Transverse colon (tissue), 4 donors: ENCODE data around the gene KCNJ6. TPM values are rescaled to one million over a fixed set of nuclear protein-coding genes. Genes with fewer than 3 reads are reported as not detected.

Experiments used
- DNase-seq: peaks from one replicate; pipeline ENCODE4 v3.0.0-alpha.2; 2019
- H3K27ac ChIP-seq, 4 donors: fragments of 200-600 bp; sonication (generic); 2 replicates each; pipeline ENCODE4 v1.5.1; 2016 to 2018; ENCODE audit warnings: inconsistent platforms in 4 of 4
- H3K27me3 ChIP-seq: fragments of 200-600 bp; sonication (generic); 2 replicates; pipeline ENCODE4 v1.5.1; 2017; ENCODE audit warnings: inconsistent platforms
- H3K36me3 ChIP-seq, 4 donors: fragments of 200-600 bp; sonication (generic); 2 replicates each; pipeline ENCODE4 v1.5.1; 2017 to 2019; ENCODE audit warnings: inconsistent platforms in 4 of 4
- H3K4me1 ChIP-seq, 4 donors: fragments of 200-600 bp; sonication (generic); 2 replicates each; pipeline ENCODE4 v1.5.1; 2017 to 2020; ENCODE audit warnings: inconsistent platforms in 4 of 4
- H3K4me3 ChIP-seq, 4 donors: fragments of 200-600 bp; sonication (generic); 1 replicate in 1 of 4; 2 replicates in 3 of 4; pipeline versions ENCODE4 v1.5.1 to v1.6.1; 2017 to 2019; ENCODE audit warnings: inconsistent platforms in 4 of 4
- H3K9me3 ChIP-seq, 2 donors: fragments of 200-600 bp; sonication (generic); 2 replicates each; pipeline ENCODE4 v1.5.1; 2017 to 2019; ENCODE audit warnings: inconsistent platforms in 2 of 2
- EP300 ChIP-seq: sonication (generic); formaldehyde crosslinking; IDR thresholded peaks from one replicate; pipeline ENCODE4 v1.6.1; 2017; ENCODE audit warnings: antibody characterized with exemption, low read depth
- POLR2A ChIP-seq: fragments of 450-650 bp; IDR thresholded peaks from one replicate; pipeline ENCODE4 v1.6.1; 2016; ENCODE audit warnings: antibody characterized with exemption, mild to moderate bottlenecking, moderate library complexity
- POLR2AphosphoS5 ChIP-seq, 3 donors: sonication (generic); formaldehyde crosslinking; IDR thresholded peaks; one replicate each; pipeline ENCODE4 v1.6.1; 2016; ENCODE audit warnings: antibody characterized with exemption in 3 of 3
- WGBS, 2 donors: methylation state at CpG; one replicate each; pipeline ENCODE4 v1.1.5; 2018; ENCODE audit warnings: low coverage in 1 of 2; 5-methylcytosine and 5-hydroxymethylcytosine counted together
- in situ Hi-C, 4 donors: fragments of 200-750 bp; cut with MboI; loops; one replicate each; pipeline versions ENCODE4 v1.15.0 to v1.15.1; 2017; ENCODE audit warnings: low sequenced_read_pairs in 3 of 4, low pct_ligation_motif_present in 1 of 4, low pct_unique_long_range_greater_than_20kb in 1 of 4
- intact Hi-C: fragments of 100-400 bp; cut with DNase I; formaldehyde crosslinking; loops from one replicate; pipeline ENCODE4 v1.15.1; 2023; ENCODE audit warnings: low total_unique reads
- total RNA-seq, 4 donors: library from RNA; depleted of rRNA; stranded (reverse); fragments of >200 nt; gene quantifications; one replicate each; pipeline ENCODE4 v1.1.0, GENCODE V29; 2016
- TF ChIP-seq, protein P1 (sequence below), 5 experiments: fragments of 200-600 bp in 3 of 5; fragments of 450-650 bp in 2 of 5; sonication (generic) in 3 of 5; IDR thresholded peaks; 1 replicate in 2 of 5; 2 replicates in 3 of 5; pipeline ENCODE4 v1.5.1; 2016 to 2017; ENCODE audit warnings: antibody characterized with exemption in 5 of 5, inconsistent platforms in 3 of 5, mild to moderate bottlenecking in 2 of 5, moderate library complexity in 1 of 5

Gene KCNJ6
- total RNA-seq, 4 donors from 2014 or later: 0.14 to 0.16 TPM; not detected in 2

DNA sequence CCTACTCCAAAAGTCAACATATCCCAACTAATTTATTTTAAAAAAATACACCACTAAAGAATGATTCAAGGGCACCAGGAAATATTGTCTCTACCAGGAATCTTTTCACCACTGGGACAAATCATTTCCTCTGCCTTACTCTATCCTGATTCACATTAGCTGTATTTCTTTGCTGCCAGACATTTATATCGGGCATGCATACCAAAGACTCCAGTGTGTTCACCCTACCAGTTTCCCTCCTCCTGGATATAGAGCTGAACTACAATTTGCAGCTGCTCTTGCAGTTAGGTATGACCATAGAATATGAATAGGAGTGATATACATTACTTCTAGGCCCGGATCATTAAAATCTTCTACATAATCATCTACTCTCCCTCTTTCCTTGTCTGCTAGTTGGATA is 7.6 kb downstream of the KCNJ6 start:
- WGBS, 2 donors: 80 to 83% methylated on average over 2 of the region's 2 CpGs
- no peak overlapping the region for H3K27ac ChIP-seq
- no peak for DNase-seq
- H3K36me3 ChIP-seq: no peaks in the 10 kb centered on the region
- no peak for TF ChIP-seq POLR2AphosphoS5 (IDR thresholded peaks at IDR 0.05)
- TF ChIP-seq POLR2A: no peak
- TF ChIP-seq EP300: no peak
- TF ChIP-seq, protein P1, sequence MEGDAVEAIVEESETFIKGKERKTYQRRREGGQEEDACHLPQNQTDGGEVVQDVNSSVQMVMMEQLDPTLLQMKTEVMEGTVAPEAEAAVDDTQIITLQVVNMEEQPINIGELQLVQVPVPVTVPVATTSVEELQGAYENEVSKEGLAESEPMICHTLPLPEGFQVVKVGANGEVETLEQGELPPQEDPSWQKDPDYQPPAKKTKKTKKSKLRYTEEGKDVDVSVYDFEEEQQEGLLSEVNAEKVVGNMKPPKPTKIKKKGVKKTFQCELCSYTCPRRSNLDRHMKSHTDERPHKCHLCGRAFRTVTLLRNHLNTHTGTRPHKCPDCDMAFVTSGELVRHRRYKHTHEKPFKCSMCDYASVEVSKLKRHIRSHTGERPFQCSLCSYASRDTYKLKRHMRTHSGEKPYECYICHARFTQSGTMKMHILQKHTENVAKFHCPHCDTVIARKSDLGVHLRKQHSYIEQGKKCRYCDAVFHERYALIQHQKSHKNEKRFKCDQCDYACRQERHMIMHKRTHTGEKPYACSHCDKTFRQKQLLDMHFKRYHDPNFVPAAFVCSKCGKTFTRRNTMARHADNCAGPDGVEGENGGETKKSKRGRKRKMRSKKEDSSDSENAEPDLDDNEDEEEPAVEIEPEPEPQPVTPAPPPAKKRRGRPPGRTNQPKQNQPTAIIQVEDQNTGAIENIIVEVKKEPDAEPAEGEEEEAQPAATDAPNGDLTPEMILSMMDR (IDR thresholded peaks at IDR 0.05): no peak
- H3K27me3 ChIP-seq: peaks cover 45% of the 10 kb centered on the region
- in situ Hi-C loops: no loop called here
- H3K9me3 ChIP-seq: no peaks in the 10 kb centered on the region
- H3K4me3 ChIP-seq: no peak overlapping the region
- no peaks in the 10 kb centered on the region for H3K4me1 ChIP-seq
- intact Hi-C loops: no loop called here

DNA sequence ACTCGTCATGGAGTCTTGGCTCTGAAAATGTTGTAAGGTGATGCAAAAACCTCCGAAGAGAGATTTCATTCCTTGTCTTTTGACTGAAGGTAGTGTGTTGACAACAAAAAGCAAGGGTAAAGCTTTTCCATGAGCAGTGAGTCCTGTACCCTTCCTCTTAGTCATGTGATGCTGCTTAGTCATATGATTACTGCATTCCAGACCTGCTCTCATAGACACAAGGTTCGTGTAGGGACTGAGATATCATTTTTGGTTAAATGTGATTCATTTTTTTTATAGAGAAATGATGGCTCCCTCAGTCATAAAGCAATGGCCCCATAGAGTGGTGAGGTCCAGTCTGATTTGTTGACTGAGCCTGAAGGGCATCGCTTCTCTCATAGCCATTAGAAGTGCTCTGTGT is 9.2 kb downstream of the KCNJ6 start:
- Histone ChIP-seq H3K27ac (no peak overlapping the region), H3K36me3 (no peaks in the 10 kb centered on the region), H3K4me3 (no peak overlapping the region), H3K27me3 (peaks cover 33% of the 10 kb centered on the region), H3K4me1 (no peaks in the 10 kb centered on the region), H3K9me3 (no peaks in the 10 kb centered on the region)
- intact Hi-C loops: no loop called here
- 52 to 63% methylated on average over 2 to 4 of the region's 4 CpGs for WGBS, 2 donors
- TF ChIP-seq POLR2A: no peak
- TF ChIP-seq, protein P1 (IDR thresholded peaks at IDR 0.05): no peak
- no peak for TF ChIP-seq EP300
- TF ChIP-seq POLR2AphosphoS5 (IDR thresholded peaks at IDR 0.05): no peak
- in situ Hi-C loops: no loop called here
- no peak for DNase-seq

DNA sequence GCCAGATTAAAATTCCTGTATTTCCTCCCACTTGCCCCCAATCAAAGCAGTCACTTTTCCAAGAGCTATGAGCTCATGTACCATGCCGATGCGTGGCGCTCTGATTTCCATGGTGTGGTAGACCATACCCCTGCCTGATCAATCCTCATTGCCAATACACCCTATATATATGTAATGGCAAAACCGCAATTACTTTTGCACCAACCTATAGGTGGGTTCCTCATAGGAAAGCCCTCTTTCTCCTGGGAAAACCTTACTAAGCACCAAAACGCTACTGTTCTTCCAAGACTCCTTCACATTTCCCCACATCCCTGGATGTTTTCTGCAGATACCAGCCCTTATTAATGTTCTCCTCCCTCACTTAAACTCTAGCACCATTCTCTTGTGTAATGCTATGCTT is 11.0 kb downstream of the KCNJ6 start:
- Histone ChIP-seq H3K4me3 (no peak overlapping the region), H3K36me3 (no peaks in the 10 kb centered on the region), H3K27me3 (peaks cover 31% of the 10 kb centered on the region), H3K9me3 (no peaks in the 10 kb centered on the region), H3K27ac (no peak overlapping the region), H3K4me1 (no peaks in the 10 kb centered on the region)
- intact Hi-C loops: no loop called here
- TF ChIP-seq, protein P1 (IDR thresholded peaks at IDR 0.05): no peak
- no peak for TF ChIP-seq EP300
- no peak for TF ChIP-seq POLR2AphosphoS5 (IDR thresholded peaks at IDR 0.05)
- no peak for TF ChIP-seq POLR2A
- 78 to 92% methylated on average over 5 of the region's 5 CpGs for WGBS, 2 donors
- DNase-seq: no peak
- in situ Hi-C loops: no loop called here

DNA sequence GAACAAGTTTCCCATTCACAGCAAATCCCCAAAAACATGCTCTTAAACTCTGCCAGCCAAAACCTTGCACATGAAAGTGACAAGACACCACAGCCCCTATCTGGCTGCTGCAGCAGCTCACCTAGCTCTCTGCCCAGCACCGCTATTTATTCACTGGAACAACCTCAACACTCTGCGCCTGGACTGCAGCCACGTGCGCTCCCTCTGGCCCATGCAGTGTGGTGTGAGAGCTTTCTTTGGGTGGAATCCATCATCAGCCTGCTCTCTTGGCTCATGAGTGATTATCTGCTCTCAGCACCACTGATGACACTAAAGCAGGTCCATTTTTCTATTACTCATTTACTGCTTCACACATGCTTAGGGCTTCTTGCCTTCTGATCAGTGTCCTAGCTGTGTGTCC is 11.4 kb downstream of the KCNJ6 start:
- WGBS, 2 donors: 55 to 76% methylated on average over 3 to 4 of the region's 4 CpGs
- intact Hi-C loops: no loop called here
- no peak for DNase-seq
- Histone ChIP-seq H3K27ac (no peak overlapping the region), H3K27me3 (peaks cover 34% of the 10 kb centered on the region), H3K4me1 (no peaks in the 10 kb centered on the region), H3K4me3 (no peak overlapping the region), H3K9me3 (no peaks in the 10 kb centered on the region), H3K36me3 (no peaks in the 10 kb centered on the region)
- in situ Hi-C loops: no loop called here
- TF ChIP-seq POLR2AphosphoS5 (IDR thresholded peaks at IDR 0.05) (no peak), EP300 (no peak), POLR2A (no peak)
- TF ChIP-seq, protein P1 (IDR thresholded peaks at IDR 0.05): no peak
